ES-I3 (cell line): ENCODE data around the gene DCBLD2.

Experiments
- H3K36me3 ChIP-seq: 2 replicates; pipeline ENCODE4 v1.6.1; 2013; ENCODE audit warnings: mild to moderate bottlenecking, low read length, control low read depth, moderate library complexity; ENCODE audit not compliant: insufficient read depth
- H3K4me1 ChIP-seq: 2 replicates; pipeline ENCODE4 v1.6.1; 2013; ENCODE audit warnings: mild to moderate bottlenecking, control low read depth, low read length; ENCODE audit not compliant: insufficient read depth
- H3K9ac ChIP-seq: 2 replicates; pipeline ENCODE4 v1.6.1; 2013; ENCODE audit warnings: low read depth, mild to moderate bottlenecking, low read length, moderate library complexity
- H3K9me3 ChIP-seq: 2 replicates; pipeline ENCODE4 v1.6.1; 2013; ENCODE audit warnings: mild to moderate bottlenecking, low read length, moderate library complexity; ENCODE audit not compliant: control insufficient read depth, insufficient read depth

Gene DCBLD2

GRCh38 chr3:98827221-98827920 lies 74.1 kb downstream of the DCBLD2 start:
- Histone ChIP-seq H3K9me3 (peaks cover 11% of the 10 kb centered on the region; the same call in 1 of the 2 replicates), H3K36me3 (no peaks in the 10 kb centered on the region), H3K9ac (no peak overlapping the region), H3K4me1 (no peaks in the 10 kb centered on the region)

DNA sequence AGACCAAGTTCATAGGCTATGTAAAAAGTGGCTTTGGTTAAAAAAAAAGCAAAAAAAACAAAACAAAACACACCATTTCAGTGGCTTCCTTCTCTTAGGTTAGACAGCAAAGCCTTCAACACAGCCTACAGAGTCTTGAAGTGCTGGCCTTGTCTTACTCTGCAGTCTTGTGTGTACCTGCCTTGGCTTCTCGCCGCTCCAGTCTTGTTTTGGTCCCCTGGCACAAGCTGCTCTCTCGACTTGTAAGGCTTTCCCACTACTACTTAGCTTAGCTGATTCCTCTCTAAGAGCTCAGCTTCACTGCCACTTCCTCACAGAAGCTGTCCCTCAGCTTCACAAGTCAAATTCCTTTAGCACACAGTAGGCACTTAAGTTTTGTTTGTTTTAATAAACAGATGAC lies 75.4 kb downstream of the DCBLD2 start:
- Histone ChIP-seq H3K9me3 (peaks cover 4% of the 10 kb centered on the region; the same call in 1 of the 2 replicates), H3K9ac (no peak overlapping the region), H3K36me3 (no peaks in the 10 kb centered on the region), H3K4me1 (no peaks in the 10 kb centered on the region)

DNA sequence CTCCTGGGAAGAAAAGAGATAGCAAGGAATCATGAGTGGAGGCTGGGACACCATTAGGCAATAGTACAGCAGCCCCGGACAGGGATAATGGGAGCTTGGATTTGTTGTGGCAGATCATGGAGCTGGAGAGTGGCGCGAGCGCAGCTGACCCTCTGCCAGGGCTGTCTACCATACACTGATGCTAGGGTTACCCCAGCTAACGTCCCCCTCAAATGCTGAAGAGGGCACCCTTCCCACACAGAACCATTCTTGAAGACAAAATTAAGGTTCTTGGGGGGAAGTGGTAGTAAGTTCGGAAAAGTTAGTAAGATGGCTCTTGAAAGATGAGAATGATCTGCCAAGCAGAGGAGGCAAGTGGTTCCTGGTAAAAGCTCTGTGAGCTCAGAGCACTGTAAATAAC lies 77.2 kb downstream of the DCBLD2 start:
- no peaks in the 10 kb centered on the region for H3K4me1 ChIP-seq
- H3K9me3 ChIP-seq = no peaks in the 10 kb centered on the region
- H3K9ac ChIP-seq = no peak overlapping the region
- peaks cover under 1% of the 10 kb centered on the region; the same call in 1 of the 2 replicates for H3K36me3 ChIP-seq

DNA sequence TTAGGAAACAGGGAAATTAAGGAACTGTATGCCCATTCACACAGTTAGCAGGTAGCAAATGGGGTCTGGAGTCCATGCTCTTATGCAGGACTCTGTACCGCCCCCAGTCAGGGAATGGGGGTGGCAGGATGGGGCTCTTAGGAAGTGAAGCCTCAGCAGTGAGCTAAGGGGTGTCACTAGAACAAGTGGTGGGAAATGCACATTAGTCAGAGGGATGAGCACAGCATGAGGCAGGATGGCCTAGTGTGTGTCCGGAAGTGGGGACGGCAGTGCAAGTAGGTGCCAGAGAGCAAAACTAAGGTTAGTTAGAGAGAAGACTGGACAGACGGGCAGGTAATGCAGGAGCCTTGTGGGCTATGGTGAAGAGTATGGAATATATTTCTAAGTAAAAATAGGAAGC lies 77.7 kb downstream of the DCBLD2 start:
- no peaks in the 10 kb centered on the region for H3K4me1 ChIP-seq
- peaks cover 4% of the 10 kb centered on the region; the same call in 1 of the 2 replicates for H3K36me3 ChIP-seq
- H3K9ac ChIP-seq = no peak overlapping the region
- H3K9me3 ChIP-seq = no peaks in the 10 kb centered on the region

- peaks cover 4% of the 10 kb centered on the region; the same call in 1 of the 2 replicates for H3K36me3 ChIP-seq
- H3K4me1 ChIP-seq = no peaks in the 10 kb centered on the region
- H3K9ac ChIP-seq = no peak overlapping the region
- no peaks in the 10 kb centered on the region for H3K9me3 ChIP-seq
These were observed 80.4 kb downstream of the DCBLD2 start for GRCh38 chr3:98821063-98821462.

DNA sequence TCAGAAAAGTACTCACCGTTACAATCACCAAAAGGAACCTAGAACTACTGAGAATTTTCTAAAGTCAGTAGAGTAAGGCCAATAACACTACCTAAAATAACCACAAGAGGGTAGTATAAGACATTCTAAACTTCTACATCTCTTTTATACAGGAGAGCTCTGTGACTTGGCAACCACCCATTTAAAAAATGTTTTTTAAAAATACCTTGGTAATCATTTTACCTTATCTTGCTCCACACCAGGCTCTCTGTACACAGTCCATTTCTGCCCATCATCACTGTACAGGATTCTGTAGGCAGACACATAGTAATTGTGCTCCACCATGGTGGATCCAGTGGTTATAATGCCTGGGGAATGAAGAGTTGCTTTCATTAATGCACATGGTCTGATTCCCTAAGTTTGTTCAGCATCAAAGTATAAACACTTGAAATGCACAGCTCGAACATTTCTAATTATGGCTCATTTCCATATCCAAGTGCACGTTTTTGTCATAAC lies 83.9 kb downstream of the DCBLD2 start:
- peaks cover 6% of the 10 kb centered on the region; the same call in 1 of the 2 replicates for H3K4me1 ChIP-seq
- peaks cover 4% of the 10 kb centered on the region; the same call in 1 of the 2 replicates for H3K36me3 ChIP-seq
- no peak overlapping the region for H3K9ac ChIP-seq
- no peaks in the 10 kb centered on the region for H3K9me3 ChIP-seq

DNA sequence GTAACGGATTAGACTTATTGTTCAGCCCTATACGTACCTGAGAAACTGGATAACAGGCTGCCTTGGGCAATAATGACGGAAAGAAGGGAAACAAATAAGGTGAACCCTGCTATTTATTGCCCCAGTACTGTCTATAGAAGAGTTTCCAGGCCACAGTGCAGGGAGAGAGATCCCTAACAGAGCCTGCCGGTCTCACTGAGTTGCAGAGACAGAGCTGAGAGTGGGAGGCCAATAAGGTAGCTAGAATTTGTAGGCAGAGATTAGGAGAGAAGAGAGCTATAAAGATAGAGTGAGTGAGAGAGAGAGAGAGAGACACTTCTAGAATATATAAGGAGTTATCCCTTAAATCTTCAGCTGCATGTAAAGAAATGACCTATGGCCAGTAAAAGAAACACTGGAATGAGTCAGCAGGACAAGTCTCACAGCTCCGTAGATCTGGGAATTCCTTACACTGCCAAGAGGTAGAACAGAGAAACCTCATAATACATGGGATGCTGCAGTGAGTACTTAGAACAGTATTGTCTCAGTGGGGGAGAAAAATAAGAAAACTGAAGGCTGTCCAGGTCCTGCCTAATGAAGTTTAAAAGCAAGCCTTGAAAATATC lies 86.6 kb downstream of the DCBLD2 start:
- H3K36me3 ChIP-seq = peaks cover 4% of the 10 kb centered on the region
- no peaks in the 10 kb centered on the region for H3K9me3 ChIP-seq
- H3K4me1 ChIP-seq = peaks cover 6% of the 10 kb centered on the region; the same call in 1 of the 2 replicates
- no peak overlapping the region for H3K9ac ChIP-seq

DNA sequence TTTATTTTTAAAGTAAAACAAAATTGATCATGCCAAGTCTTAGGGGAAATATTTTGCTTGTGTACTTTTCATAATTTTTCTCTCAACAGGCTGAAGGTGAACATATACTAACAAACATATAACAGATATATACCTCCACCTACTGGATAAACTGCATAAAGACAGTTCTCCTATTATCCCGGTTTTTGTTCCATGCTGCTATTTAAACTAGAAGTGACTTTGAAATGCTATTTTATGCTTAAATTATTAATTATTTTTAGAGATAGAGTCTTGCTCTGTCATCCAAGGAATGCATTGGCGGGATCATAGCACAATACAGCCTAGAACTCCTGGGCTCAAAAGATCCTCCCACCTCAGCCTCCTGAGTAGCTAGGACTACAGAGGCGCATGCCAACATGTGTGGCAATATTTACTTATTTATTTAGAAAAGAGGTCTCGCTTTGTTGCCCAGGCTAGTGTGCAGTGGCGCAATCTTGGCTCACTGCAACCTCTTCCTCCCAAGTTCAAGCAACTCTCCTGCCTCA lies 88.6 kb downstream of the DCBLD2 start:
- no peak overlapping the region for H3K9ac ChIP-seq
- H3K36me3 ChIP-seq = no peaks in the 10 kb centered on the region; the same call in none of the 2 replicates
- H3K4me1 ChIP-seq = peaks cover 6% of the 10 kb centered on the region; the same call in 1 of the 2 replicates
- H3K9me3 ChIP-seq = no peaks in the 10 kb centered on the region

GRCh38 chr3:98811048-98811447 lies 90.4 kb downstream of the DCBLD2 start:
- Histone ChIP-seq H3K9me3 (no peaks in the 10 kb centered on the region), H3K9ac (no peak overlapping the region), H3K36me3 (no peaks in the 10 kb centered on the region; the same call in none of the 2 replicates), H3K4me1 (peaks cover 6% of the 10 kb centered on the region; the same call in 1 of the 2 replicates)

- H3K9ac ChIP-seq = no peak overlapping the region
- H3K4me1 ChIP-seq = no peaks in the 10 kb centered on the region
- H3K9me3 ChIP-seq = no peaks in the 10 kb centered on the region
- H3K36me3 ChIP-seq = peaks cover 3% of the 10 kb centered on the region
These were observed 91.9 kb downstream of the DCBLD2 start for GRCh38 chr3:98809557-98809956.

GRCh38 chr3:98808071-98808470 lies 93.4 kb downstream of the DCBLD2 start:
- Histone ChIP-seq H3K9me3 (no peaks in the 10 kb centered on the region), H3K9ac (no peak overlapping the region), H3K4me1 (no peaks in the 10 kb centered on the region), H3K36me3 (peaks cover 3% of the 10 kb centered on the region)

- H3K4me1 ChIP-seq = no peaks in the 10 kb centered on the region
- peaks cover 3% of the 10 kb centered on the region for H3K36me3 ChIP-seq
- H3K9me3 ChIP-seq = no peaks in the 10 kb centered on the region
- no peak overlapping the region for H3K9ac ChIP-seq
These were observed 93.9 kb downstream of the DCBLD2 start for GRCh38 chr3:98807561-98807960.

- H3K4me1 ChIP-seq = no peaks in the 10 kb centered on the region
- H3K9me3 ChIP-seq = no peaks in the 10 kb centered on the region
- H3K36me3 ChIP-seq = peaks cover 3% of the 10 kb centered on the region
- no peak overlapping the region for H3K9ac ChIP-seq
These were observed 94.5 kb downstream of the DCBLD2 start for GRCh38 chr3:98807011-98807410.

- Histone ChIP-seq H3K36me3 (peaks cover 3% of the 10 kb centered on the region), H3K9me3 (no peaks in the 10 kb centered on the region), H3K4me1 (no peaks in the 10 kb centered on the region), H3K9ac (no peak overlapping the region)
These were observed 95.0 kb downstream of the DCBLD2 start for GRCh38 chr3:98806521-98806920.

- no peaks in the 10 kb centered on the region for H3K4me1 ChIP-seq
- no peaks in the 10 kb centered on the region for H3K9me3 ChIP-seq
- no peak overlapping the region for H3K9ac ChIP-seq
- peaks cover 3% of the 10 kb centered on the region for H3K36me3 ChIP-seq
These were observed 95.9 kb downstream of the DCBLD2 start for GRCh38 chr3:98805571-98805970.
